GM12878 (cell line): ENCODE measurements around the gene PDZRN3. TPM values are rescaled to one million over a fixed set of nuclear protein-coding genes. Genes with fewer than 3 reads are reported as not detected.

Source experiments
- ATAC-seq: fragments of 200-7000 bp; cut with Tn5 transposase; 3 replicates; pipeline ENCODE4 v1.9.1; 2020; ENCODE audit warnings: mild to moderate bottlenecking, moderate library complexity
- BruUV-seq: library from RNA; stranded (reverse); fragments of 400-500 nt; replicated peaks from 2 replicates; lab custom pipeline; 2021; lab: Mats Ljungman, UMichigan
- CTCF ChIA-PET: fragments of 300-600 bp; sonication (Branson Sonifier 250); formaldehyde crosslinking; extraction: SDS; loops from one replicate; lab custom pipeline; 2021; ENCODE audit warnings: inconsistent platforms; lab: Yijun Ruan, JAX
- POLR2A ChIA-PET: fragments of 350-600 bp; formaldehyde crosslinking; extraction: SDS; loops from one replicate; lab custom pipeline; 2021; ENCODE audit warnings: inconsistent platforms; lab: Charles Lee
- RAD21 ChIA-PET: fragments of 300-600 bp; sonication (Branson Sonifier 250); formaldehyde crosslinking; loops from one replicate; lab custom pipeline; 2023; ENCODE audit warnings: antibody characterized with exemption; ENCODE audit not compliant: unreplicated experiment; lab: Charles Lee
- SMC1A ChIA-PET: fragments of 300-600 bp; sonication (Branson Sonifier 250); formaldehyde crosslinking; loops from one replicate; lab custom pipeline; 2023; ENCODE audit not compliant: unreplicated experiment, uncharacterized antibody; lab: Charles Lee
- DNase-seq: peaks from one replicate; pipeline ENCODE4 v3.0.0-alpha.2; 2011; ENCODE audit warnings: low read depth, low spot score
- FAIRE-seq: peaks from 3 replicates; lab custom pipeline; 2011; peaks lifted over from hg19 to GRCh38; lab: Jason Lieb, UNC
- H2AFZ ChIP-seq: 2 replicates; pipeline ENCODE4 v1.6.0; 2011; ENCODE audit warnings: low read depth, low read length, control low read depth; ENCODE audit not compliant: control insufficient read depth
- H3K27ac ChIP-seq: 2 replicates; pipeline ENCODE4 v1.5.1; 2011; ENCODE audit warnings: control low read depth; ENCODE audit not compliant: control insufficient read depth, insufficient read depth
- H3K27me3 ChIP-seq, 2 experiments: replicated peaks in 1 of 2; 2 replicates each; pipeline versions ENCODE4 v1.6.0 to v1.6.1; 2011; ENCODE audit warnings: low read length in 1 of 2; ENCODE audit not compliant: control insufficient read depth in 2 of 2, insufficient read depth in 2 of 2
- H3K36me3 ChIP-seq, 2 experiments: 2 replicates each; pipeline ENCODE4 v1.5.1; 2011; ENCODE audit warnings: low read length in 1 of 2; ENCODE audit not compliant: control insufficient read depth in 2 of 2, insufficient read depth in 2 of 2
- H3K4me1 ChIP-seq: 2 replicates; pipeline ENCODE4 v1.6.1; 2011; ENCODE audit warnings: mild to moderate bottlenecking, low read length, moderate library complexity, mixed read lengths; ENCODE audit not compliant: control insufficient read depth, insufficient read depth
- H3K4me2 ChIP-seq: 2 replicates; pipeline ENCODE4 v1.6.0; 2011; ENCODE audit warnings: control low read depth; ENCODE audit not compliant: control insufficient read depth, insufficient read depth
- H3K4me3 ChIP-seq: fragments of 200-600 bp; sonication (generic); 2 replicates; pipeline ENCODE4 v1.5.1; 2016
- H3K79me2 ChIP-seq: 2 replicates; pipeline ENCODE4 v1.6.0; 2011; ENCODE audit warnings: low read length; ENCODE audit not compliant: control insufficient read depth, insufficient read depth
- H3K9ac ChIP-seq: 2 replicates; pipeline ENCODE4 v1.8.0; 2011; ENCODE audit warnings: low read length, control low read depth, mixed read lengths; ENCODE audit not compliant: control insufficient read depth, insufficient read depth
- H3K9me3 ChIP-seq: replicated peaks from 3 replicates; pipeline ENCODE4 v1.5.1; 2011; ENCODE audit warnings: mild to moderate bottlenecking, low read length; ENCODE audit not compliant: control insufficient read depth, insufficient read depth
- H4K20me1 ChIP-seq: 2 replicates; pipeline ENCODE4 v1.6.0; 2011; ENCODE audit not compliant: control insufficient read depth, insufficient read depth
- CBX5 ChIP-seq: sonication (generic); IDR thresholded peaks from 2 replicates; pipeline ENCODE4 v1.6.1; 2016; ENCODE audit warnings: low read depth, moderate library complexity, mild to moderate bottlenecking, inconsistent platforms
- CEBPB ChIP-seq, 2 experiments: fragments of 150-350 bp in 1 of 2; IDR thresholded peaks; 2 replicates each; pipeline ENCODE4 v1.6.1; 2012 to 2014; ENCODE audit warnings: low read depth in 2 of 2, low read length in 2 of 2, borderline replicate concordance in 1 of 2, inconsistent platforms in 1 of 2
- EZH2 ChIP-seq: IDR thresholded peaks from 2 replicates; pipeline ENCODE4 v1.6.1; 2012; ENCODE audit warnings: low read depth, mild to moderate bottlenecking, control low read depth, inconsistent platforms, low read length, borderline replicate concordance; ENCODE audit not compliant: control insufficient read depth
- HDGF ChIP-seq: fragments of 450-650 bp; IDR thresholded peaks from 2 replicates; pipeline ENCODE4 v1.6.1; 2016; ENCODE audit warnings: antibody characterized with exemption
- HSF1 ChIP-seq: fragments of 150-350 bp; IDR thresholded peaks from 2 replicates; pipeline ENCODE4 v1.6.1; 2014; ENCODE audit warnings: mild to moderate bottlenecking, low read depth, low read length
- JUND ChIP-seq: IDR thresholded peaks from 2 replicates; pipeline ENCODE4 v1.6.1; 2012; ENCODE audit warnings: low read depth, mild to moderate bottlenecking, low read length, improper control_type of control experiment, moderate library complexity
- NBN ChIP-seq: fragments of 450-650 bp; IDR thresholded peaks from 2 replicates; pipeline ENCODE4 v1.6.1; 2016
- RUNX3 ChIP-seq: IDR thresholded peaks from 2 replicates; pipeline ENCODE4 v1.6.1; 2012; ENCODE audit warnings: low read length, inconsistent platforms
- SMC3 ChIP-seq: IDR thresholded peaks from 2 replicates; pipeline ENCODE4 v1.6.1; 2011; ENCODE audit warnings: low read length, improper control_type of control experiment, borderline replicate concordance
- SREBF1 ChIP-seq: IDR thresholded peaks from 2 replicates; pipeline ENCODE4 v1.6.1; 2012; ENCODE audit warnings: mild to moderate bottlenecking, low read length
- TAF1 ChIP-seq: IDR thresholded peaks from 2 replicates; pipeline ENCODE4 v1.6.1; 2011; ENCODE audit warnings: mild to moderate bottlenecking, low read depth, low read length, borderline replicate concordance
- YBX1 ChIP-seq: fragments of 450-650 bp; IDR thresholded peaks from 2 replicates; pipeline ENCODE4 v1.6.1; 2016; ENCODE audit warnings: antibody characterized with exemption
- ZNF217 ChIP-seq: fragments of 450-650 bp; IDR thresholded peaks from 2 replicates; pipeline ENCODE4 v1.6.1; 2017; ENCODE audit warnings: antibody characterized with exemption, mild to moderate bottlenecking
- ZNF384 ChIP-seq: IDR thresholded peaks from 2 replicates; pipeline ENCODE4 v1.6.1; 2012; ENCODE audit warnings: low read depth, mild to moderate bottlenecking, low read length, improper control_type of control experiment, borderline replicate concordance
- WGBS: methylation state at CpG from one replicate; pipeline ENCODE4 v1.1.6; 2016; ENCODE audit warnings: low lambda C conversion rate; ENCODE audit not compliant: insufficient replicate concordance, insufficient coverage; ENCODE audit errors: missing lambda C conversion rate; 5-methylcytosine and 5-hydroxymethylcytosine counted together
- in situ Hi-C: fragments of 300-500 bp; cut with MboI; formaldehyde crosslinking; loops from 9 replicates; pipeline ENCODE4 v1.14.3; 2018; ENCODE audit warnings: mixed read lengths
- intact Hi-C: fragments of 100-400 bp; cut with micrococcal nuclease; formaldehyde crosslinking; loops from one replicate; pipeline ENCODE4 v1.14.2; 2022; ENCODE audit not compliant: unreplicated experiment
- polyA plus RNA-seq, 11 experiments: library from polyadenylated mRNA; depleted of rRNA in 4 of 11; unstranded in 6 of 11; stranded (reverse) in 5 of 11; fragments of >200 nt; fragmentation: Nextera tagmentation in 4 of 11; fragmentation: Illumina TruSeq in 1 of 11; extraction: Ambion mirVana in 4 of 11; extraction: Trizol in 1 of 11; gene quantifications; 1 replicate in 1 of 11; 2 replicates in 10 of 11; pipeline versions ENCODE4 v1.2.1 to v1.2.3, GENCODE V29; 2011 to 2016; ENCODE audit warnings: inconsistent platforms in 2 of 11, missing spikeins in 2 of 11, low read depth in 1 of 11
- total RNA-seq, 4 experiments: library from RNA; depleted of rRNA in 3 of 4; stranded (reverse); fragments of >200 nt in 3 of 4; fragmentation: Illumina TruSeq in 1 of 4; extraction: Trizol in 1 of 4; gene quantifications; 2 replicates each; pipeline versions ENCODE4 v1.2.1 to v1.2.3, GENCODE V29; 2013 to 2021
- TF ChIP-seq, protein P1 (sequence below): IDR thresholded peaks from 2 replicates; pipeline ENCODE4 v1.6.1; 2012; ENCODE audit warnings: improper control_type of control experiment, low read depth, low read length; ENCODE audit not compliant: insufficient replicate concordance
- TF ChIP-seq, protein P2 (sequence below): IDR thresholded peaks from 2 replicates; pipeline ENCODE4 v1.6.1; 2011; ENCODE audit warnings: mild to moderate bottlenecking, low read depth, low read length, moderate library complexity; ENCODE audit not compliant: insufficient replicate concordance

PDZRN3 gene
- total and polyA plus RNA-seq, 10 of the 15 experiments (the other 5 are each of a cell fraction or from before 2014, with no cell fraction given) = 0.07 to 0.37 (median 0.12) TPM; not detected in 6

DNA sequence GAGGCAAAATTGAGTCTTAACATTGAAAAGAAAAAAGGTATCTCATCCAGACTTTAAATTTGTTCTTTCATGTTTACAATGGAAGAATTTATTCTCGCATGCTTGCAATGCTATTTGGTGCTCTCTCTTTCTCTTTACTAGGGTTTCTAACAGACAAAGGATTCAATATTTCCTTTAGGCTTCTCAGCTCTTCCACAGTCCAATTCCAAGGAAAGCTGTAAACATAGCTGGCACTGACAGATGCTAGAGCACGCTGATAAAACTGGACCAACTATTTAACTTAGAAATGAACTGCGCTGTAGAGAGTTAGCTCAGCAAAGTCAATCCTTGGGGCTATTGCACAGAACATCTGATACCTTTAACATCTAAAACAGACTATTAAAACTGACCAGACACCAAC lies 81.3 kb downstream of the PDZRN3 start (continued):
- TF ChIP-seq, protein P1, sequence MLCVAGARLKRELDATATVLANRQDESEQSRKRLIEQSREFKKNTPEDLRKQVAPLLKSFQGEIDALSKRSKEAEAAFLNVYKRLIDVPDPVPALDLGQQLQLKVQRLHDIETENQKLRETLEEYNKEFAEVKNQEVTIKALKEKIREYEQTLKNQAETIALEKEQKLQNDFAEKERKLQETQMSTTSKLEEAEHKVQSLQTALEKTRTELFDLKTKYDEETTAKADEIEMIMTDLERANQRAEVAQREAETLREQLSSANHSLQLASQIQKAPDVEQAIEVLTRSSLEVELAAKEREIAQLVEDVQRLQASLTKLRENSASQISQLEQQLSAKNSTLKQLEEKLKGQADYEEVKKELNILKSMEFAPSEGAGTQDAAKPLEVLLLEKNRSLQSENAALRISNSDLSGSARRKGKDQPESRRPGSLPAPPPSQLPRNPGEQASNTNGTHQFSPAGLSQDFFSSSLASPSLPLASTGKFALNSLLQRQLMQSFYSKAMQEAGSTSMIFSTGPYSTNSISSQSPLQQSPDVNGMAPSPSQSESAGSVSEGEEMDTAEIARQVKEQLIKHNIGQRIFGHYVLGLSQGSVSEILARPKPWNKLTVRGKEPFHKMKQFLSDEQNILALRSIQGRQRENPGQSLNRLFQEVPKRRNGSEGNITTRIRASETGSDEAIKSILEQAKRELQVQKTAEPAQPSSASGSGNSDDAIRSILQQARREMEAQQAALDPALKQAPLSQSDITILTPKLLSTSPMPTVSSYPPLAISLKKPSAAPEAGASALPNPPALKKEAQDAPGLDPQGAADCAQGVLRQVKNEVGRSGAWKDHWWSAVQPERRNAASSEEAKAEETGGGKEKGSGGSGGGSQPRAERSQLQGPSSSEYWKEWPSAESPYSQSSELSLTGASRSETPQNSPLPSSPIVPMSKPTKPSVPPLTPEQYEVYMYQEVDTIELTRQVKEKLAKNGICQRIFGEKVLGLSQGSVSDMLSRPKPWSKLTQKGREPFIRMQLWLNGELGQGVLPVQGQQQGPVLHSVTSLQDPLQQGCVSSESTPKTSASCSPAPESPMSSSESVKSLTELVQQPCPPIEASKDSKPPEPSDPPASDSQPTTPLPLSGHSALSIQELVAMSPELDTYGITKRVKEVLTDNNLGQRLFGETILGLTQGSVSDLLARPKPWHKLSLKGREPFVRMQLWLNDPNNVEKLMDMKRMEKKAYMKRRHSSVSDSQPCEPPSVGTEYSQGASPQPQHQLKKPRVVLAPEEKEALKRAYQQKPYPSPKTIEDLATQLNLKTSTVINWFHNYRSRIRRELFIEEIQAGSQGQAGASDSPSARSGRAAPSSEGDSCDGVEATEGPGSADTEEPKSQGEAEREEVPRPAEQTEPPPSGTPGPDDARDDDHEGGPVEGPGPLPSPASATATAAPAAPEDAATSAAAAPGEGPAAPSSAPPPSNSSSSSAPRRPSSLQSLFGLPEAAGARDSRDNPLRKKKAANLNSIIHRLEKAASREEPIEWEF = no peak
- TF ChIP-seq SREBF1 (no peak), ZNF217 (no peak), NBN (no peak), TAF1 (no peak)
- TF ChIP-seq, all 136 proteins: peak for 0

DNA sequence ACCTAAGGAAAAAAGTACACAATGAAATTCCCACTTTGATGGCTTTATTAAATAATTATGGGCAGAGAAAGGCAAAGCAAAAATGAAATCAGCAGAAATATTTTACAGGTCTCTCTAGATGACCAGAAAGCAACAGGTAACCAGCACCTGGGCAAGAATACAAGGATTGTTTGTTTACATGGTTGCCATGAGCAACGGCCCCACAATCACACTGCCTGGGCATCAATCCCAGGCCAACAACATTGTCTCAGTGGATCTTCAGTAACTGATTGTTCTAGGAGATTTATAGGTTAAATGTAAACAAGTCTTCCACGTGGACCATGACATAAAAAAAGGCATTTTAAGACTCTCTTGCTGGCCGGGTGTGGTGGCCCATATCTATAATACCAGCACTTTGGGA lies 82.6 kb downstream of the PDZRN3 start:
- no peak overlapping the region for H3K9ac ChIP-seq
- POLR2A ChIA-PET = no interaction called here

More for the DNA sequence above, 82.6 kb downstream of the PDZRN3 start:
- RAD21 ChIA-PET = no interaction called here
- 0% methylated on average over 3 of the region's 3 CpGs for WGBS
- Histone ChIP-seq H3K36me3 (no peaks in the 10 kb centered on the region), H3K4me2 (no peak overlapping the region), H3K27me3 (no peaks in the 10 kb centered on the region; a peak in 1 of 4 replicates), H2AFZ (no peak overlapping the region), H3K79me2 (no peaks in the 10 kb centered on the region), H3K4me1 (no peaks in the 10 kb centered on the region), H3K4me3 (no peak overlapping the region), H3K27ac (no peak overlapping the region), H4K20me1 (no peaks in the 10 kb centered on the region), H3K9me3 (no peaks in the 10 kb centered on the region)
- CTCF ChIA-PET = no interaction called here
- FAIRE-seq (no peak), ATAC-seq (no peak), DNase-seq (no peak)
- no TSS peak for BruUV-seq
- SMC1A ChIA-PET = no interaction called here
- in situ Hi-C loops = no loop called here
- TF ChIP-seq SMC3 (no peak), CEBPB (IDR thresholded peaks at IDR 0.05; ENCODE audit: borderline replicate concordance in 1 of 2, low read depth in 2 of 2, low read length in 2 of 2) (no peak), HDGF (no peak), EZH2 (no peak), ZNF384 (no peak), HSF1 (no peak), YBX1 (no peak), CBX5 (no peak), JUND (no peak), RUNX3 (no peak)
- TF ChIP-seq, protein P2, sequence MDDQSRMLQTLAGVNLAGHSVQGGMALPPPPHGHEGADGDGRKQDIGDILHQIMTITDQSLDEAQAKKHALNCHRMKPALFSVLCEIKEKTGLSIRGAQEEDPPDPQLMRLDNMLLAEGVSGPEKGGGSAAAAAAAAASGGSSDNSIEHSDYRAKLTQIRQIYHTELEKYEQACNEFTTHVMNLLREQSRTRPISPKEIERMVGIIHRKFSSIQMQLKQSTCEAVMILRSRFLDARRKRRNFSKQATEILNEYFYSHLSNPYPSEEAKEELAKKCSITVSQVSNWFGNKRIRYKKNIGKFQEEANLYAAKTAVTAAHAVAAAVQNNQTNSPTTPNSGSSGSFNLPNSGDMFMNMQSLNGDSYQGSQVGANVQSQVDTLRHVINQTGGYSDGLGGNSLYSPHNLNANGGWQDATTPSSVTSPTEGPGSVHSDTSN = no peak
- intact Hi-C loops = no loop called here
